GM21576 (cell line): Measurements from ENCODE around the gene SUPV3L1.

Experiments
- ATAC-seq: cut with Tn5 transposase; IDR thresholded peaks from one replicate; pipeline ENCODE4 v1.9.1; 2021; ENCODE audit warnings: mild to moderate bottlenecking, moderate library complexity; ENCODE audit not compliant: unreplicated experiment

The SUPV3L1 gene

DNA sequence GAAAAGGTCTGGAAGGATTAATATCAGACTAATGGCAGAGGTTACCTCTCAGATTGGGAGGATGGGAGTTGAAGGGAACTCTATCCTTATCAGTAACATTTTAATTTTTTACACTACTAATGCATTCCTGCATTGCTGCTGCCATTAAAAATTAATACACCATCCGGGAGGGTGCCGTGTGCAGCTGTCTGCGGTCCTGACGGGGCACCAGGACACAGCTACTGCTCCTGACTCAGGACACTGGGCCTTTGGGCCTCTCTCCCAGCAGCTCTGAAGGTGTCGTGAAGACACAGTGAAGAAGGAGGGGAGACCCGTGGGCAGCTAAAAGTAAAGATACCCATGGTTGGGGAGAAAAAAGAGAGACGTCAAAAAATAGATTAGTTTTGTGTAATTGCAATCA is 74.8 kb downstream of the SUPV3L1 start:
- ATAC-seq, result no peak
